Uterus (tissue), 4 donors: ENCODE data around the gene PIPOX. TPM values are rescaled to one million over a fixed set of nuclear protein-coding genes. Genes with fewer than 3 reads are reported as not detected.

Source experiments
- DNase-seq, 2 donors: peaks; one replicate each; pipeline ENCODE4 v3.0.0-alpha.2; 2019 to 2020
- H3K27ac ChIP-seq, 2 donors: fragments of 200-600 bp; sonication (generic); 1 replicate in 1 of 2; 2 replicates in 1 of 2; pipeline ENCODE4 v1.5.1; 2016 to 2018
- H3K27me3 ChIP-seq, 2 donors: fragments of 200-600 bp; sonication (generic); one replicate each; pipeline ENCODE4 v1.5.1; 2018 to 2019; ENCODE audit warnings: control low read depth in 1 of 2
- H3K36me3 ChIP-seq, 2 donors: fragments of 200-600 bp; sonication (generic); one replicate each; pipeline ENCODE4 v1.5.1; 2019; ENCODE audit warnings: control low read depth in 1 of 2
- H3K4me1 ChIP-seq, 2 donors: fragments of 200-600 bp; sonication (generic); one replicate each; pipeline ENCODE4 v1.5.1; 2018 to 2019; ENCODE audit warnings: control low read depth in 1 of 2
- H3K4me3 ChIP-seq, 2 donors: fragments of 200-600 bp; sonication (generic); 1 replicate in 1 of 2; 2 replicates in 1 of 2; pipeline ENCODE4 v1.5.1; 2018 to 2019; ENCODE audit warnings: mild to moderate bottlenecking in 1 of 2
- H3K9me3 ChIP-seq, 2 donors: fragments of 200-600 bp; sonication (generic); one replicate each; pipeline ENCODE4 v1.5.1; 2019; ENCODE audit warnings: control low read depth in 1 of 2
- POLR2A ChIP-seq, 2 donors: fragments of 450-650 bp; IDR thresholded peaks; one replicate each; pipeline ENCODE4 v1.6.1; 2016; ENCODE audit warnings: antibody characterized with exemption in 2 of 2, mild to moderate bottlenecking in 1 of 2, moderate library complexity in 1 of 2
- intact Hi-C: fragments of 100-400 bp; cut with DNase I; formaldehyde crosslinking; loops from one replicate; pipeline ENCODE4 v1.15.1; 2023; ENCODE audit warnings: low total_unique reads
- total RNA-seq, 4 donors: library from RNA; depleted of rRNA in 3 of 4; stranded (reverse); fragments of >200 nt in 3 of 4; gene quantifications; one replicate each; pipeline versions ENCODE4 v1.1.0 to v1.2.4, GENCODE V29; 2014 to 2023
- TF ChIP-seq, protein P1 (sequence below), 4 experiments: fragments of 200-600 bp in 2 of 4; fragments of 450-650 bp in 2 of 4; sonication (generic) in 2 of 4; IDR thresholded peaks; one replicate each; pipeline ENCODE4 v1.5.1; 2016 to 2019; ENCODE audit warnings: antibody characterized with exemption in 4 of 4, mild to moderate bottlenecking in 2 of 4, moderate library complexity in 1 of 4
- donor health status: DM: yes; HTN: yes; CAD: no.

The PIPOX gene
- total RNA-seq, 4 donors from 2014 or later: 0.59 to 7.4 (median 2.9) TPM

DNA sequence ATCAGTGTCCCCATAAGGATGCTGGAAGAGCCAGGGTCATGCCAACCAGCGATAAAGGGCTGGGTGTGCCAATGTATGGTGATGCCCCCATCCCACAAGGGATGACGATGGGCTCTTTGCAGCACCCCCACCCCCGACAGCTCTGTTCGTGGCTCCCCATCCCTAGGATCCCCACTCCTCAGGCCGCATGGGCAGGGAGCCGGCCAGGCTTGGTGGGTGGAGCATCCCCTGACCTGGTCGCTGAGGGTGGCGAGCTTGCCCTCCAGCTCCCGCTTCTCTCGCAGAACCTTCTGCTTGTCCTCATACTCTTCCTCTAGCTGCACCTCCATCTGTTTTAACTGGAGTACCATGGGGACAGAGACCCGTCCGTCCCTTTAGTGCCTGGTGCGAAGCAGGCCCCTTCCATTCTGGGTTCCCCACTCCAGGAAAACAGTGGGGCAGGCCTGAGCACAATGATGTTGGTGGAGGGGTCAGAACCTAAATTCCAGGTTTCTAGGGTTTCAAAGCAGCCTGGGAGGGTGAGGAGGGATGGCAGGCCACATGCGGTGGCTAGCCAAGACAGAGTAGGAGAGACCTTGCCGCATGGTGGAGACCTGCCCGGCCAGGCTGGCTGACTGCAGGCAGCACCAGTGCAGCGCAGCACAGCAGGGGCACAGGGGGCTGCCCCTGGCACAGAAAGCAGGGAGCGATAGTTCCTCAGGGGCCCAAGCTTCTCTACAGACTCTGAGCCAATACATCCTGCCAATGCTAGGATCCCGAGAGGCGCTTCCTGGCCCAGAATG, 50.3 kb downstream of the PIPOX start:
- no peak overlapping the region for H3K4me3 ChIP-seq
- no peaks in the 10 kb centered on the region for H3K9me3 ChIP-seq
- no peak overlapping the region for H3K27ac ChIP-seq
- no peak for DNase-seq
- no peaks in the 10 kb centered on the region for H3K4me1 ChIP-seq
- no peak for TF ChIP-seq POLR2A (IDR thresholded peaks at IDR 0.05)
- TF ChIP-seq, protein P1, sequence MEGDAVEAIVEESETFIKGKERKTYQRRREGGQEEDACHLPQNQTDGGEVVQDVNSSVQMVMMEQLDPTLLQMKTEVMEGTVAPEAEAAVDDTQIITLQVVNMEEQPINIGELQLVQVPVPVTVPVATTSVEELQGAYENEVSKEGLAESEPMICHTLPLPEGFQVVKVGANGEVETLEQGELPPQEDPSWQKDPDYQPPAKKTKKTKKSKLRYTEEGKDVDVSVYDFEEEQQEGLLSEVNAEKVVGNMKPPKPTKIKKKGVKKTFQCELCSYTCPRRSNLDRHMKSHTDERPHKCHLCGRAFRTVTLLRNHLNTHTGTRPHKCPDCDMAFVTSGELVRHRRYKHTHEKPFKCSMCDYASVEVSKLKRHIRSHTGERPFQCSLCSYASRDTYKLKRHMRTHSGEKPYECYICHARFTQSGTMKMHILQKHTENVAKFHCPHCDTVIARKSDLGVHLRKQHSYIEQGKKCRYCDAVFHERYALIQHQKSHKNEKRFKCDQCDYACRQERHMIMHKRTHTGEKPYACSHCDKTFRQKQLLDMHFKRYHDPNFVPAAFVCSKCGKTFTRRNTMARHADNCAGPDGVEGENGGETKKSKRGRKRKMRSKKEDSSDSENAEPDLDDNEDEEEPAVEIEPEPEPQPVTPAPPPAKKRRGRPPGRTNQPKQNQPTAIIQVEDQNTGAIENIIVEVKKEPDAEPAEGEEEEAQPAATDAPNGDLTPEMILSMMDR (IDR thresholded peaks at IDR 0.05): no peak
- H3K36me3 ChIP-seq: no peaks in the 10 kb centered on the region
- no peaks in the 10 kb centered on the region for H3K27me3 ChIP-seq
- intact Hi-C loops: no loop called here

DNA sequence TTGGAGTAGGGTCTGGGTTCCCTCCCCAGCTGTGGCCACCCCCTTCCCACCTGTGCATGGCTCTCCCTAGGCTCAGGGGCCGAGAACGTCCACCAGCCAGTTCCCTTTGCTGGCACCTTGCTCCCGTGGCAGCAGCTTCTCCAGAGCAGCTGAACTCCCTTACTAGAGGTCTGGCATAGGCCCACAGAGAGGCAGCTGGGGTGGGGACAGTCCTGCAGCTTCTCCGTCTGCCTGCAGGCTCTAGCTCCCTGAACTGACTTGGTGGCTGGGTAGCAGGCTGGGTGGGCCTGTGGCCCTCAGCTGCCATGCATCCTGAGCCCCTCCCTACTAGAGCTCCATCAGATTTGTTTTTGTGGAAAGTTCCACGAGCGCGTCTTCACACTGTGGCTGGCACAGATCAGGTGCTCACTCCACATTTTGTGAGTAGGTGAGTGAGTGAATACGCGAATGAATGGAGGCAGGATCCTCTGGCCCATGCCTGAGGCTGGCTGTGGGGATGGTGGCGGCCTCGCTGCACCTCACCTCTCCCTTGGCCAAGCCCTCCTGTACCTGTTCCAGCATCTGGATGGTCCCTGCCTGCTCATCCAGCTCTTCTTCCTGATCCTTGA, 51.3 kb downstream of the PIPOX start:
- Histone ChIP-seq H3K9me3 (no peaks in the 10 kb centered on the region), H3K36me3 (no peaks in the 10 kb centered on the region), H3K27ac (no peak overlapping the region), H3K4me3 (no peak overlapping the region), H3K4me1 (no peaks in the 10 kb centered on the region), H3K27me3 (no peaks in the 10 kb centered on the region)
- intact Hi-C loops: no loop called here
- DNase-seq: no peak
- TF ChIP-seq, protein P1 (IDR thresholded peaks at IDR 0.05): no peak
- TF ChIP-seq POLR2A (IDR thresholded peaks at IDR 0.05): no peak

DNA sequence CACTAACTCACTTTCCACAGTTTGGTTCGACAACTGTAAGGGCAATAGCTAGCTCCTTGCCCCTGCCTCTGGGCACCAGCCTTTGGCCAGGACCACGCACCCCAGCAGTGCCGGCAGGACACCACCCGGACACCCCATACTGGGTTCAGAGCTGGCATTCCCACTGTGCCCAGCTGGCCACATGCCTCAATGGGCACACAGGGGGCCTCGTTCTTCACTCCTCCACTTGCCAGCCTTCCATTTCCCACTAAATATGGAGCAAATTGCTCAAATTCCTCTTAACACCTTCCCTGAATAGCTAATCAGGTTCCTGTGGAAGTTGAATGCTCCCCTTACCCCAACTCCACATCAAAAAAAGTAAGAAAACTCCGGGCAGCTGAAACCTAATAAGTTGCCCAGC, 52.5 kb downstream of the PIPOX start:
- no peaks in the 10 kb centered on the region for H3K36me3 ChIP-seq
- H3K4me1 ChIP-seq: no peaks in the 10 kb centered on the region
- intact Hi-C loops: no loop called here
- DNase-seq: no peak
- H3K9me3 ChIP-seq: no peaks in the 10 kb centered on the region
- no peak overlapping the region for H3K27ac ChIP-seq
- no peak for TF ChIP-seq POLR2A (IDR thresholded peaks at IDR 0.05)
- TF ChIP-seq, protein P1 (IDR thresholded peaks at IDR 0.05): no peak
- H3K27me3 ChIP-seq: no peaks in the 10 kb centered on the region
- H3K4me3 ChIP-seq: no peak overlapping the region

DNA sequence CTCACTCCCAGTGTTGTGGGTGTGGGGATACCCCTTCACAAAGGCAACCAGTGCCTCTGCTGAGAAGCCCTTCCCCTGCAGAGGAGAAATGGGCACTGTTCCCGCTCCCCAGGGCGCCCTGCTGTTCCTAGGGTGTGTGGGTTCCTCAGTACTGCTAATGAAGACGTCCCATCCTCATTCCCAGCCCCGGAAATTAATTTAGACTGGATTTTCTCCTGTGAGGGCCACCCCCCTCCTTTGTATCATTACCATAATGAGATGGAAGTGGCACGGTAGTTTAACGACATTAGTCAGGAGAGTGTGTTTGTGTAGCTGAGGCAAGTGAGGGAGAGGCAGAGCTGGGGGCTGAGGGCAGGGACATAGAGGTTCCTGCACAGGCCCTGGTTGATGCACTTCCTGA, 53.2 kb downstream of the PIPOX start:
- no peak overlapping the region for H3K27ac ChIP-seq
- no peak overlapping the region for H3K4me3 ChIP-seq
- no peaks in the 10 kb centered on the region for H3K4me1 ChIP-seq
- no peaks in the 10 kb centered on the region for H3K36me3 ChIP-seq
- intact Hi-C loops: no loop called here
- no peaks in the 10 kb centered on the region for H3K27me3 ChIP-seq
- TF ChIP-seq, protein P1 (IDR thresholded peaks at IDR 0.05): no peak
- TF ChIP-seq POLR2A (IDR thresholded peaks at IDR 0.05): no peak
- H3K9me3 ChIP-seq: no peaks in the 10 kb centered on the region
- no peak for DNase-seq

DNA sequence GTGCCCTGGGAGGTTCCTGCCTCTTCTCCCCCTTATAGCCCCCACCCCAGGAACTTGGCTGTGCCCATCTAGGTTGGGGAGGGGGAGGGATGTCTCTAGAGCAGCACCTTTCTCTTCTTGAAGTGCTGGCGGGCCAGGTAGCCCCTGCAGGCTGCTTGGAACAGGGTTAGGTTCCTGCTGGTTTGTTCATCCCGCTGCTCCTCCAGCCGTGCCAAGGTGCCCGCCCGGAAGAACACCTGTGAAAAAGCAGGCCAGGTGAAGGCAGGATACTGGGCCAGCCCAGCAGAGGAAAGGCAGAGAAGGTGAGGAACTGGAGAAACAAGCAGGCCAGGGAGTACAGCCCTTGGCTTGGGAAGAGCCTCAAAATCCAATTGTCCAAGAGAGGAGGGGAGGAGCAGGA, 56.6 kb downstream of the PIPOX start:
- no peaks in the 10 kb centered on the region for H3K9me3 ChIP-seq
- no peak overlapping the region for H3K27ac ChIP-seq
- no peaks in the 10 kb centered on the region for H3K27me3 ChIP-seq
- TF ChIP-seq POLR2A (IDR thresholded peaks at IDR 0.05): no peak
- TF ChIP-seq, protein P1 (IDR thresholded peaks at IDR 0.05): no peak
- H3K4me3 ChIP-seq: no peak overlapping the region
- no peaks in the 10 kb centered on the region for H3K4me1 ChIP-seq
- DNase-seq: no peak
- no peaks in the 10 kb centered on the region for H3K36me3 ChIP-seq
- intact Hi-C loops: no loop called here
